HG02852 (cell line): ENCODE measurements around the gene HARS1.
A peak's percentile ranks its signal among the peaks of the same experiment; 100 is the strongest.
"Not testable (repeated sequence)": the region's sequence is repeated elsewhere in the genome, so short reads cannot be mapped to it uniquely, and the experiment has no call there.

ENCODE experiments used
- ATAC-seq: cut with Tn5 transposase; IDR thresholded peaks from one replicate; pipeline ENCODE4 v1.9.1; 2021; ENCODE audit warnings: mild to moderate bottlenecking, moderate library complexity; ENCODE audit not compliant: unreplicated experiment

The HARS1 gene

GRCh38 chr5:140690941-140691924, at the start of gene HARS1, which contains the start of gene HARS2:
Gene HARS1, minus strand, starts transcription at chr5:140691370. Its CDS starts 66 bp downstream, at chr5:140691304.
Gene HARS2, plus strand, starts transcription at chr5:140691455. Its CDS starts 194 bp downstream, at chr5:140691649.
- peak; percentile 97 for ATAC-seq

- ATAC-seq: no peak
Observed at GRCh38 chr5:140737486-140737885, 46.3 kb upstream of the HARS1 start.

- ATAC-seq: no peak
Observed at GRCh38 chr5:140734354-140734753, 43.2 kb upstream of the HARS1 start.

- ATAC-seq: no peak
Observed at GRCh38 chr5:140733098-140733497, 41.9 kb upstream of the HARS1 start.

- peak; percentile 94 for ATAC-seq
Observed at GRCh38 chr5:140725799-140726471, 34.8 kb upstream of the HARS1 start.

- not testable (repeated sequence) for ATAC-seq
Observed at GRCh38 chr5:140721395-140721794, 30.2 kb upstream of the HARS1 start.

GRCh38 chr5:140720738-140721137, 29.6 kb upstream of the HARS1 start:
- ATAC-seq: not testable (repeated sequence)

- ATAC-seq: no peak
Observed at GRCh38 chr5:140718266-140718592, 27.1 kb upstream of the HARS1 start.

GRCh38 chr5:140716238-140716637, 25.1 kb upstream of the HARS1 start:
- ATAC-seq: not testable (repeated sequence)

- no peak for ATAC-seq
Observed at GRCh38 chr5:140713562-140714094, 22.5 kb upstream of the HARS1 start.

GRCh38 chr5:140711794-140712193, 20.6 kb upstream of the HARS1 start:
- ATAC-seq: no peak

GRCh38 chr5:140710899-140711552, 19.9 kb upstream of the HARS1 start:
- ATAC-seq: peak; percentile 90

- ATAC-seq: not testable (repeated sequence)
Observed at GRCh38 chr5:140708787-140709186, 17.6 kb upstream of the HARS1 start.

- no peak for ATAC-seq
Observed at GRCh38 chr5:140707812-140708211, 16.6 kb upstream of the HARS1 start.

GRCh38 chr5:140700177-140701144, 9.3 kb upstream of the HARS1 start, which contains the start of gene ZMAT2:
Gene ZMAT2, plus strand, starts transcription at chr5:140700447. Its CDS starts 14 bp downstream, at chr5:140700461.
- ATAC-seq: peak; percentile 96

GRCh38 chr5:140696891-140697492, 5.8 kb upstream of the HARS1 start:
- ATAC-seq: no peak

- no peak for ATAC-seq
Observed at GRCh38 chr5:140694276-140694675, 3.1 kb upstream of the HARS1 start.

- ATAC-seq: no peak
Observed at GRCh38 chr5:140690376-140690932, 716 bp downstream of the HARS1 start.

- ATAC-seq: no peak
Observed at GRCh38 chr5:140678993-140679392, 12.2 kb downstream of the HARS1 start.
